OCI-LY3 (cell line): ENCODE measurements around the gene BTG1.

ENCODE experiments used
- CTCF ChIP-seq: fragments of 200-600, 300-600 bp; sonication (generic); IDR thresholded peaks from 2 replicates; pipeline ENCODE4 v1.5.1; 2014; ENCODE audit warnings: antibody characterized with exemption, low read length, low read depth
- EZH2phosphoT487 ChIP-seq: fragments of 200-600 bp; shearing (Covaris generic); IDR thresholded peaks from 2 replicates; pipeline ENCODE4 v1.6.1; 2018; ENCODE audit warnings: antibody characterized with exemption, mixed run types, low read depth

- TF ChIP-seq CTCF (no peak), EZH2phosphoT487 (no peak)
These were observed 7.0 kb downstream of the BTG1 start for GRCh38 chr12:92138626-92139025.
